NCI-H1105 (cell line): ENCODE results near the gene PIK3C2G.

ENCODE experiments used
- DNase-seq: peaks from one replicate; lab custom pipeline; 2025; lab: John Stamatoyannopoulos, UW

PIK3C2G gene

DNA sequence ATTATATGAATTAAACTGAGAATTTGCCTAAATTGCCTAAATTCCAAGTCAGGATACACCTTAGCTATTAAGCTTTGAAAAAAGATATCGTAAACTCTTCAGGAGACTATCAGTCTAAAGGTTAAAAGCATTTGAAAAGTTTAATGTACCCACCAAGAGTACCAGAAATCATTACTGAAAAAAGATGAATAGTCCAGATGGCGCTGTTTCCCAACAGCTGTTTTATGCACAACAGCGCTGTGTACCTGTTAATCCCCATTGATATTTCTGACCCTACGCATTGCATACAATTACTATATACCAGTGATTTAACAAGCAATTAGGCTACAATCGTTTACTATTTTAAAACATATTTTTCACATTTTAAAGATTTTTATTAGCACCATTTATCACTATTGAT is 291.5 kb downstream of the PIK3C2G start:
- DNase-seq: no peak

DNA sequence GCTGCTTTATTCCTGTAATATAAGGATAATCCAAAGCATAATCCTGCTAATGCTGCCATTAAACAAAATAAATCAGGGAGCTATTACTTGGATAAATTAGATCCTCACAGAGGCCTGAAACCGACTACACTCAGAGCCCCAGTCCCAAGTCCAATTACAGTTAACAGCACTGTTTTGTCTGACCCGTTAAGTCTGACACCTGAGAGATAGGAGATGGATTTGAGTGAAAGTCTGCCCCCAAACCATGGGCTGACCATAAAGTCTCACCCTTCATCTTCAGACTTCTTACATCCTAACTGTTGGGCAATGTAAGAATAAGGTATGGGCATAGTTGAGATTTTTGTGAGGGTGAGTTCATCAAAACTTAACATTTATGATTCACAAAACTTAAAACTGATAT is 294.8 kb downstream of the PIK3C2G start:
- no peak for DNase-seq

DNA sequence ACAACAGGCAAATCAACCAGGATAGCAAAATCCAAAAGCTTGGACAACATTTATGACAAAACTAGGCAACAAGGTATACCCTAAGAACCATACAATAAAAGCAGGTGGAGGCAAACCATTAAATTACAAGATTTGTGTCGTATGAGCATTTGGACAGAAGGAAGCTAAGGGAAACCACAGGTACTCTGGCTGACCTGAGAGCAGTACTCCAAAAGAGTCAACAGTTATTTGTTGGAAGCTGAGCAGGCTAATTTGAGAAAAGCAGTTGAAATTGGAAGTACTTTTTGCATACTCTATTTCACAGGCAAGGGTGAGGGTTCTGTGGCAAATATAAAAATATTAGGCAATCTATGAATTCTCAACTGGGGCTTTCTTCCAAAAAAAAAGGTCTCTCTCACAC is 297.9 kb downstream of the PIK3C2G start:
- DNase-seq: no peak

DNA sequence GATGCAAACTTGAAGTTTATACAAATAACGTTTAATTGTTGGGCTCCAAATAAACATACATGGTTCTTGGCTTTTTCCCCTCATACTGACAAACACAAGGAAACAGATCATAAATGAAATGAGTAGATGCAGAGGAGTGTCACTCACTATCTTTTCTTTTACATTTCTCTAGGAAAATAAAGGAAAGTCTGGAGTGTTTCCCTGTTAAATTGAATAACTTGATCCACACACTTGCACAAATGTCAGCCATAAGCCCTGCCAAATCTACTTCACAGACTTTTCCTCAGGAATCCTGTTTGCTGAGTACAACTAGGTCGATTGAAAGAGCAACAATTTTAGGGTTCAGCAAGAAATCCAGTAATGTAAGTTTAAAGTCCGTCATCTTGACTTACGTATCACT is 301.2 kb downstream of the PIK3C2G start:
- no peak for DNase-seq

DNA sequence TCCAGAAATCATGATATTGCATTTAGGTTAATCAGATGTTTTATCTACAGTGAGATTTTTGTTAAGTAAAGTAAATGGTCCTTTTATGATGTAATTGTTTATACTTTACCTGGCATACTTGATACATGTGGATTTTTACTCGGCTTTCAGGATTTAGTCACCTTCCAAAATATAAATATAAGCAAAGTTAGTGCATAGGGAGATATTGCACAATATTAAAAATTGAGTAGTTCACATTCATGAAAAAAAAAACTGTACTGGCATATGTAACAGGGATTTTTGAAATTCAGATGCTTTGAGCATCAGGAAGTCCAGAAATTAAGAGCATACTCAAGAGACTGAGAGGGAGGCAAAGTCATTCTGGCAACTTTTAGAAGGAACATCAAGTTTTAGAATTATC is 303.0 kb downstream of the PIK3C2G start:
- no peak for DNase-seq

DNA sequence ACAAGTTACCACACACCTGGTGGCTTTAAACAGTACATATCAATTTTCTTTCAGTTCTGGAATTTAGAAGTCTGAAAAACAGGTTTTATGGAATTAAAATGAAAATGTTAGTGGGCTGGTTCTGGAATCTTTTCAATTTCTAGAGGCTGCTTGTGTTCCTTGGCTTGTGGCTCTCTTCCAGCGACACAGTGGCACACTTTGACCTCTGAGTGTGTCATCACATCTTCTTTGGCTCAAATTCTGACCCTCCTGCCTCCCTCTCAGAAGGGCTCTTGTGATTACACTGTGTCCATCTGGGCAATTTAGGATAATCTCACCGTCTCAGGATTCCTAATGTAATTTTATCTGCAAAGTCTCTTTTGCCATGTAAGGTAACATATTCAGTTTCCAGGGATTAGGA is 306.5 kb downstream of the PIK3C2G start:
- DNase-seq: no peak

DNA sequence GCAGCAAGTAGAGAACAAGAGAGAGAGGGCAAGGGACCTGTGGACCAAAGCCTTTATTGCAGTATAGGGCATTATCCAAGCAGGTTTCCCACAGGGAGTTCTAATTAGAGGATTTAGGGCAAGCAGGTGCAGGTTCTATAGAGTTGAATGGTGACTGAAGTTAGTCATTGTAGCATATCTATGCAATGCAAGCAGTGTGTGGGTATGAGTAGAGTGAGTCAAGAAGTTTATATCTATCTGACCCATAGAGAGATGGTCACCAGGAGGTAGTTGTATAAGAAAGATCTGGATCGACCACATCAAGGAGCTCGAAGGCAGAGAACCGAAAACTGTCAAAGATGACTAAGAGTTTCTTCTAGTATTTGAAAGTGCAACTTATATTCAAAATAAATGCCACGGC is 309.2 kb downstream of the PIK3C2G start:
- no peak for DNase-seq

- no peak for DNase-seq
Observed at GRCh38 chr12:18576104-18576626, 314.8 kb downstream of the PIK3C2G start.

- DNase-seq: no peak
Observed at GRCh38 chr12:18576648-18577047, 315.3 kb downstream of the PIK3C2G start.

GRCh38 chr12:18578191-18578590 is 316.9 kb downstream of the PIK3C2G start:
- no peak for DNase-seq

DNA sequence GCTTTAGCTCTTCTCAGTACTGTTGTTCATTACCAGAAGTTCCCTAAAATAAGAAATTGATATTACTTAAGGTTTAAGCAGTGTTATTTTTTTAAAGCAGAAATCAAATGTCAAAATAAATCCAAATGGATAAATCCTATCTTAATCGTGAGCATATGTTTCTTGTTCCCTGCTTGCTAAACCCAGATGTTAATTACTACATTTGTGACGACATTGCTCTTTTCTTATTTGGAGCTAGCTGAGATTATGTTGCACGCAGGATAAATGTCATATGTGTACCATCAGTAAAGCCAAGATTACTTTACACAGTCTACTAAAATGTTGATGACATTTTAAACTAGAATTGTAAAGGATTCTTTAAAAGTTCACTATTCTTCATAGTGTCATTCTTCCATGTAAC is 319.0 kb downstream of the PIK3C2G start:
- DNase-seq: no peak

DNA sequence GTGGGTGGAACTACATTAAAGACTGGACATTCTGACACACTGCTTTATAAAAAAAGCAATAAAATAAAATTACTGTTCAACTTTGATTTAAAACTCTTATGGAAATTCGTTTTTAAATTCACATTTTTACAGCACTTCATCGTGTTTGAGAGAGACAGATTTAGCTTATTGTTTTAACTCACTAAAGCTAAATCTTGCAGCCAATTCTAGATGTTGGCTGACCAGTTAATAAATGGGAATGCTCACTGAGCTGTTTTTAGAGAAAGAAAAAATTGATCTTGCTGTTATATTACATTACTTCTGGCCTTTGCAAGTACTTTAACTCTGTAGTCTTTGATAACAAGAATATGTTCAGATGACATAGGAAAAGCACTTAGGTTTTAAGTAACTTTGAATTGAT is 319.4 kb downstream of the PIK3C2G start:
- DNase-seq: no peak

GRCh38 chr12:18581232-18581962 is 320.1 kb downstream of the PIK3C2G start:
- DNase-seq: no peak

- DNase-seq: no peak
Observed at GRCh38 chr12:18583655-18584054, 322.3 kb downstream of the PIK3C2G start.

GRCh38 chr12:18586581-18586980 is 325.3 kb downstream of the PIK3C2G start:
- no peak for DNase-seq

DNA sequence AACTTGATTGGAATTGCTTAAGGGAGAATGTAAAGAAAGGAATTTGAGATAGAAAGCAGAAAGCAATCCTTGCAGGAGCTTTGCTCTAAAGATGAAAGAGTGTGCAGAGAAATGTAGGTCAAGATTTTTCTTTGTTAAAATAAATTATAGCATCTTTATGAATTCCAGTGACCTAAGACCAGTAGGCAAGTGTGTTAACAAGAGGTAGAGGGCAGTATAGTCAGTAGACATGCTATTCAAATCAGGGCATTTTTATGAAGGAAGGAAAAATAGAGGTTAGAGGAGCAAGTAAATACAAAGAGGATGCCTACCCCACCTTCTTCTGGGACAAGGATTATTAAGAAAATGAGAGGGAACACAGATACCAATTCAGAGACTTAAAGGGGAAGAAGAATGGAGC is 328.0 kb downstream of the PIK3C2G start:
- DNase-seq: no peak

DNA sequence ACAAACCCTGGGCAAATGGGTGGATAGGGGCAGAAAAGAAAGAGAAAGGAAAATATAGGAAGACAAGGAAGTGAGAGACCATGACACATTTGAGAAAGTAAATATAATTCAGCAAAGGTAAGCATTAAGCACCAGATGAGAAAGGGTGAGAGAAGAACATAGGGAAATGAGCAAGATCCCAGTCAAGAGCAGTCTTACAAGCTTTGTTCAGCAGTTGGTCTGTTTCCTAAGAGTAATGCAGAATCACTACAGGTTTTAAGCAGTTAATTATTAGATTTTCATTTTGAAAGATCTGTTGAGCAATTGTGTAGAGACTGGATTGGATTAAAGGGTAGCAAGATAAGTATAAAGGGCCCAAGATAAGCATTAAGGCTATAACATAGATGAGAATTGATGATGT is 330.2 kb downstream of the PIK3C2G start:
- DNase-seq: no peak

DNA sequence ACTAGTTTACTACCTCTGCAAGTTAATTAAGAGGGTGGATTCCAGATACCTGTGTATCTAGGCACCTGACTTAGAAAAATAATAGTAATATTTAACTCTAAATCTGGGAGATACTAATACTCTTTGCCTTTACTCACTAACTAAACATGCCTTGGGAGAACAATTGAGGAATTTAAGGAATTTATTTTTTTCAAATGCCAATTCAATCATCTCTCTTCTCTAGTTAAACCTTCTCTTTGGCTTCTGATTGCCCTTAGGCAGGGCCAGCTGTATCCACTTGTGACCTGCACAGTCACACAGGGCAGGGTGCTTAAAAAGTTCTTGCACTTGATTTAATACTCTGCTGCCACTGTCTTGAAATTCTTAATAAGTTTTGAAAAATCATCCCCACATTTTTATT is 334.1 kb downstream of the PIK3C2G start:
- DNase-seq: no peak

DNA sequence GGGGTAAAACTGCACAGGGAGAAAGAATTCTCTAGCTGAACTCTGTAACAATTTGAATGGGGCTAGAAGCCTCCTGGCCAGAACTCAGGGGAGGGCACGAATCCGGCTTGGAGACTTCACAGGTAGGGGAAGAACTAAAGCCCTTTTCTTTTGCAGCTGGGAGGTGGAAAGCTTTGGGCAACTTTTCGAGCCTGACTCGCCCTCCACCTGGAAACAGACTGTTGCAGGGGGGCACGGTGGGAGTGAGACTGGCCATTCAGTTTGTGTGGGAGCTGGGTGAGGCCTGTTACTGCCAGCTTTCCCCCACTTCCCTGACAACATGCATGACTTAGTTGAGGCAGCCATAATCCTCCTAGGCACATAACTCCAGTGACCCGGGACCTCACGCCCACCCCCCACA is 340.6 kb downstream of the PIK3C2G start:
- DNase-seq: no peak

- no peak for DNase-seq
Observed at GRCh38 chr12:18612971-18613370, 351.7 kb downstream of the PIK3C2G start.

GRCh38 chr12:18620986-18621385 is 359.7 kb downstream of the PIK3C2G start:
- no peak for DNase-seq

DNA sequence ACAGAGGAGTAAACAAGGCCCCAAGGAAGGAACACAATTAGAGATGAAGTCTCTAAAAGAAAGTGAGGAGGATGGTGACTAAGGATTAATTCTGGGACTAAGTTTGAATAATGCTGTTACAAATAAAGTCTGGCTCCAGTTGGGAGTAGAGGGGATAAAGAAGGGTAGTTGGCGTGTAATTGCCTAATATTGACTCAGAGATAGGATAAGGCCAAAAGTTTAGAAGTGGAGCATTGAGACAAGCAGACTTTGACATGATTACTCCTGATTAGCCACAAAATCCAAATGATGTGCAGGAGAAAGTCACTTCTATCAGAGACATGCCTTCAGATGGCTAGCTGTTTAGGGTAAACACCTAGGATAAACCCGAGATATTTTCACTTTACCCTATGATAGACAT is 368.1 kb downstream of the PIK3C2G start:
- DNase-seq: no peak

- DNase-seq: no peak
Observed at GRCh38 chr12:18629916-18630315, 368.6 kb downstream of the PIK3C2G start.

- DNase-seq: no peak
Observed at GRCh38 chr12:18631339-18631738, 370.0 kb downstream of the PIK3C2G start.
